ENCODE measurements around the gene ANXA2R.

The ANXA2R gene

DNA sequence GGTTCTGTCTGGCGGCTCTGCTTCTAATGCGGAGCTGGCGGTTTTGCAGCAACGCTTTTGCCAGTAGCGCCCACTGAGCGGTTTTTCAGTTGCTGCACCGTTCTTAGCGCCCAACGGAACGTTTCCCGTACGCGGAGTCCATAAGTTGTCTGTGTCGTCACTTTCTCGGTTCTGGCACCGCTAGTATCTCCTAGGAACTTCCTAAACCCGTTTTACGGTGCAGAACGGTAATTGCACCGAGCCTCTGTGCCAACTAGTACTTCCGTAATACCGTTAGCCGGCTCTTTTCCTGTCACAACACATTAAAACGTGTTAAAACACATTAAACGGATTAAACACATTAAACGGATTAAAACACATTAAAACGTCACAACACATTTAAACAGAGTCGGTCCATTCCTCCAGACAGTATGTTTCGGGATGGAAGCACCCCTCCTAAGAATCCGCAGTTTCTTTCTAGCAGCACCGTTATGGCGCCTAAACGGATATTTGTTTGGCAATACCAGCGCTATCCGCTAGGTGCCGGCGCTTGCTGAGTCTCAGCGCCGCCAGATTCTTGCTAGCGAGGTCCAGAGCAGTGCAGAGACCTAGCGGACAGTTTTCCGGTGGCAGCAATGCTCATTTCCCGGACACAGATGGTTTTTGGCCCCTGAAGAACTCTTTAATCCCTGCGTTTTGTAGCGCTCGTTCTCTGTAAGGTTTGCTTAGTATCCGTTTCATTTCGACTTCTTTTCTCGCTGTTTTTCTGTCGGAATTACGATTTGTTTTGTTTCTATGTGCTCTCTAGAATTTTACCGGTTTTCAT is 45.4 kb downstream of the ANXA2R start:
- DNase-seq = peak; percentile 88 to 89

DNA sequence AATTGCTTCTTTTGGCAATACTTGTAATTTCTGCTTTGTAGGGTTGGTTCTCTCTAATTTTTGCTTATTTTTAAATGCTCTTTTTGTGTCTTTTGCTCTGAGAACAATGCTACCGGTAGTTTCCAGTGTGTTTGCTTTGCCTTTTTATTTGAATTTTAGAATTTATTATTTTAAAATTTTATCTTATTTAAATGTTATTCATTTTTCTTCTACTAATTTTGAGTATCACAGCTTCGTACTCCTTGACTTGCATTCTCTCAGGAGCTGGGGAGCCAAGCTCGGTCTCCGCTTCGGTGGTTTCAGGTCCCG is 45.9 kb downstream of the ANXA2R start:
- DNase-seq = no peak

DNA sequence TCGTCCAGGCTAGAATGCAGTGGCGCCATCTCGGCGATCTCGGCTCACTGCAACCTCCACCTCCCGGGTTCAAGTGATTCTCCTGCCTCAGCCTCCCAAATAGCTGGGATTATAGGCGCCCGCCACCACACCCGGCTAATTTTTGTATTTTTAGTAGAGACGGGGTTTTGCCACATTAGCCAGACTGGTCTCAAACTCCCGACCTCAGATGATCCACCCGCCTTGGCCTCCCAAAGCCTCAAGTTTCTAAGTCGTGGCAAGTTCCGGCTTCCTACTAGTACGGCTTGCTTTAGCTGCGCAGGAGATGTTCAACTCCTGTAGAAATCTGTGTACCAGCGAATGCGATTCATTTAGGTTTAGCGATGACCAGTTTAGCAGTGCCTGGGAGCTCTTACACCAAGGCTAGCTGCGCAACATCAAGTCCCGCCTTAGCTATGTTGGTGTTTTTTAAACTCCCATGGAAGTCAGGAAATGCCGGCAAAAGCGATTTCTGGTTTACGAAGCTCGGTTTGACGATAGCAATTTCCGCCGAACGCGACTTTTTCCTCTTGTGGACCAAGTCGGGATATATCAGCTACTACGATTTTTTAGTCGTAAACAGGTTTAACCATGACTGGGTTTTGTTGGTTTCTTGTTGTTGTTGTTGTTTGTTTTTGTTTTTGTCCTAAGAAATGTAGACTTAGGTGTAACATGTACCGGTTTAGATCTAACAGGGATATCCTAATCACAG is 46.4 kb downstream of the ANXA2R start:
- peak; percentile 43 to 51 for DNase-seq

DNA sequence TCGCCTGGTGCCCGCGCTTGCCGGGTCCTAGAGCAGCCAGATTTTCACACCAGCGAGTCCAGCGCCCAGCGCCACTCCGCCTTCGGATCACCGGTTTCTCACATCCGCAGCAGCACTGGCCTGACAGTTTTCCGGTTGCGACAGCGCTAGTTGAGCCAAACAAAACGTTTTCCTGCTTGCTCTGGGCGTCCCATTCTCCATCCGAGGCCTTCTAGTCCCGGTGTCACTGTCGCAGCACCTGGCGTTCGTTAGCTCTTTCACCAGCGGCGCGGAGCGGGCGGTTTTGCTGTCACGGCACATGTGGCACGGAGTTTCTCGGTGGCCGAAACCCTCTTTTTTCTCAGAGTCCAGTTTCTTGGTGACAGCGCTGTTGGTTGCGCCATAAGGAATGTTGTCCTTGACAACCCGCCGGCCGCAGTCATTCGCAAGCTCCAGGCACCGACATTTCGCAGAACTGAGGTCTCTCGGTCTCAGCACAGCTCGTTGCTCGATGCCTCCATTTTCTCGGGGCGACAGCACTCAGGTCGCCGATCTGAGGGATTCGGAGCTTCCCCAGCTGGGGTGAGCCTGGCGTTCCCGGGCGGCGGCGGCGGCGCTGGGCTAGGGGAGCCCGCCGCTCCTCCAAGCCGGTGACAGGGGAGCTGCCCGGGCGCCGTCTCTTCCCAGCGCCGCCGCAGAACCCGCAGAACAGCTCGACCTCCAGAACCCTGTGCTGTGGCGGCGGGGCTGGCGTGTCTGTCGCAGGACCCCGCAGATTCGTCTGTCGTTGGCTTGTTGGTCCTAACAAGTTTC is 47.8 kb downstream of the ANXA2R start:
- peak; percentile 68 to 69 for DNase-seq

DNA sequence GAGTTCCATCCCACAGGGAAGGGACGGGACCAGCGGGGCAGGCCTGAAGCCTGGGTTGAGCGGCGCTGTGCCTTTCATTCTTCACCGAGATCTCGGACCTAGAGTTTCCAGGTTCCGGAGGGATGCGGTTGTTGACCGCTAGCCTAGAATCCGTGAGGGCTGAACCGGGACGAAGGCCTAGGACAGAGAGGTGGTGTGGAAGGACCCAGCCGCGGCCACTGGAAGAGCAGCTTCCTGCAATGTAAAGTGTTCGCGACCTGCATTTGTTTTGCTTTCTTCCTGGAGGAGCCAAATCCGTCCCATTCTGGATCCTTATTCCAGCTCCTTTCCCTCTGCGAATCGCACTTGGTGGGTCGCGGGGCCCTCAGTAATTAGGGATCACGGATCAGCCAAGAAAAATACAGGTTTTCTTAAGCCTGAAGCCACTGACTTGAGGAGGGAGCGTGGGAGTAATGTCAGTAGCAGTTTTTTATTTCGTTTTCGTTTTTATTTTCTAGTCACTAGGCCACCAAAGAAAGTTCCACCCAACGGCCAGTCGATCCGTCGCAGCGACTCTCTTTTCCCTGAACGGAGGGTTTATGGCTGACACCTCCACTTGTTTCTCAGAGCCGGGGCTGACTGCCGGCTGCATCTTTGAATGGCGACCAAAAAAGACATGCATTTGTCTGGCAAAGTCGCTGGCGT is 48.6 kb downstream of the ANXA2R start:
- DNase-seq = peak in 1 of 2 donors; percentile 26

DNA sequence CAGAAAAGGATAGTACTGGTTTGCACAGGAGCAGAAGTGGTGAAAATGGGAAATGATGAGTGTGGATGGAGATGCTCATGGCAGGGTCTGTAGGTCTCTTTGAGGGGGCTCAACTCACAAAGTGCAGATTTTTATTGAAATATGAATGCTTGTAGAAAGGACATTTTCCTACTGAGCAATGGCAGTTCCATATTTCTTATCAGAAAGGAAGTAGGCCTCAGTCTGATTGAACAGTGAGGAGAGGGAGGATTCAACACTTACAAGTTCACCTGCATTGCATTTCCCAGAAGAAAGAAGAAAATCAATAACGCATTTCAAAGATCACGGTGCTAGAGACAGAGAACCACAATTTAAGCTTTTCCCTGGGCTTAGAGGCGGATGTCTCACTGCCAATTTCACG is 49.2 kb downstream of the ANXA2R start:
- no peak for DNase-seq

All from stimulated activated CD4-positive, alpha-beta T cell treated with anti-CD3 and anti-CD28 coated beads, Interleukin-2, amount 100 ng/mL, for 24 hours (primary cell).